Panc1 (cell line): ENCODE measurements around the gene NKX1-2. TPM values are rescaled to one million over a fixed set of nuclear protein-coding genes. Genes with fewer than 3 reads are reported as not detected.

Experiments used
- ATAC-seq: fragments of 200-7000 bp; cut with Tn5 transposase; 2 replicates; pipeline ENCODE4 v1.9.1; 2020; ENCODE audit warnings: mild to moderate bottlenecking, moderate library complexity
- BruUV-seq: library from RNA; stranded (reverse); fragments of 400-500 nt; replicated peaks from 2 replicates; lab custom pipeline; 2021; lab: Mats Ljungman, UMichigan
- CTCF ChIA-PET: fragments of 300-600 bp; sonication (Branson Sonifier 250); formaldehyde crosslinking; loops from one replicate; lab custom pipeline; 2022; ENCODE audit warnings: antibody characterized with exemption; lab: Charles Lee
- POLR2A ChIA-PET: fragments of 300-600 bp; sonication (Branson Sonifier 250); formaldehyde crosslinking; loops from one replicate; lab custom pipeline; 2022; ENCODE audit warnings: antibody characterized with exemption; lab: Charles Lee
- DNase-seq: peaks from one replicate; pipeline ENCODE4 v3.0.0-alpha.2; 2010; ENCODE audit warnings: low read depth, low spot score
- H3K27ac ChIP-seq: 2 replicates; pipeline ENCODE4 v1.5.1; 2011; ENCODE audit warnings: mild to moderate bottlenecking, low read length, inconsistent platforms
- H3K27me3 ChIP-seq: fragments of 200-500 bp; sonication (Bioruptor generic); 2 replicates; pipeline ENCODE4 v1.6.0; 2014; ENCODE audit warnings: low read length, inconsistent platforms; ENCODE audit not compliant: control insufficient read depth, insufficient read depth
- H3K36me3 ChIP-seq: fragments of 200-500 bp; sonication (Bioruptor generic); 2 replicates; pipeline ENCODE4 v1.5.1; 2014; ENCODE audit warnings: inconsistent platforms, mild to moderate bottlenecking, low read length, moderate library complexity; ENCODE audit not compliant: control insufficient read depth, insufficient read depth
- H3K4me1 ChIP-seq: 2 replicates; pipeline ENCODE4 v1.5.1; 2011; ENCODE audit warnings: inconsistent platforms, mild to moderate bottlenecking, low read length, moderate library complexity; ENCODE audit not compliant: control insufficient read depth, insufficient read depth
- H3K4me3 ChIP-seq, 2 experiments: 2 replicates each; pipeline ENCODE4 v1.5.1; 2011 to 2012; ENCODE audit warnings: low read depth in 2 of 2, low read length in 2 of 2, mild to moderate bottlenecking in 2 of 2, inconsistent platforms in 1 of 2, moderate library complexity in 1 of 2
- H3K9me3 ChIP-seq: fragments of 200-500 bp; sonication (Bioruptor generic); 2 replicates; pipeline ENCODE4 v1.5.1; 2014; ENCODE audit warnings: low read depth, mild to moderate bottlenecking, inconsistent platforms, low read length, moderate library complexity; ENCODE audit not compliant: control insufficient read depth, insufficient read depth
- CTCF ChIP-seq: fragments of 450-650 bp; IDR thresholded peaks from 2 replicates; pipeline ENCODE4 v1.5.1; 2017; ENCODE audit warnings: mild to moderate bottlenecking
- POLR2AphosphoS5 ChIP-seq: IDR thresholded peaks from 2 replicates; pipeline ENCODE4 v1.6.1; 2012; ENCODE audit warnings: mild to moderate bottlenecking, low read depth, low read length, moderate library complexity
- REST ChIP-seq, 2 experiments: IDR thresholded peaks; 2 replicates each; pipeline ENCODE4 v1.6.1; 2011 to 2012; ENCODE audit warnings: low read depth in 2 of 2, control low read depth in 1 of 2, low read length in 1 of 2, mild to moderate bottlenecking in 1 of 2, moderate library complexity in 1 of 2; ENCODE audit not compliant: insufficient read depth in 1 of 2
- SIN3A ChIP-seq: IDR thresholded peaks from 2 replicates; pipeline ENCODE4 v1.6.1; 2012; ENCODE audit warnings: low read depth, mild to moderate bottlenecking, low read length, moderate library complexity, borderline replicate concordance; ENCODE audit not compliant: insufficient read depth
- TCF7L2 ChIP-seq: IDR thresholded peaks from 2 replicates; pipeline ENCODE4 v1.6.1; 2011; ENCODE audit warnings: mild to moderate bottlenecking, low read depth, low read length, inconsistent platforms
- in situ Hi-C: cut with HindIII; loops from 2 replicates; pipeline ENCODE4 v1.10.0; 2016; ENCODE audit warnings: low sequenced_read_pairs, low pct_unique_long_range_greater_than_20kb
- intact Hi-C: fragments of 100-400 bp; cut with micrococcal nuclease; formaldehyde crosslinking; loops from one replicate; pipeline ENCODE4 v1.10.0; 2022; ENCODE audit not compliant: unreplicated experiment
- total RNA-seq: library from RNA; stranded (reverse); gene quantifications from one replicate; pipeline ENCODE4 v1.2.1, GENCODE V29; 2021; ENCODE audit not compliant: unreplicated experiment

Gene NKX1-2
- total RNA-seq, 1 experiment from 2014 or later = 0.15 TPM

DNA sequence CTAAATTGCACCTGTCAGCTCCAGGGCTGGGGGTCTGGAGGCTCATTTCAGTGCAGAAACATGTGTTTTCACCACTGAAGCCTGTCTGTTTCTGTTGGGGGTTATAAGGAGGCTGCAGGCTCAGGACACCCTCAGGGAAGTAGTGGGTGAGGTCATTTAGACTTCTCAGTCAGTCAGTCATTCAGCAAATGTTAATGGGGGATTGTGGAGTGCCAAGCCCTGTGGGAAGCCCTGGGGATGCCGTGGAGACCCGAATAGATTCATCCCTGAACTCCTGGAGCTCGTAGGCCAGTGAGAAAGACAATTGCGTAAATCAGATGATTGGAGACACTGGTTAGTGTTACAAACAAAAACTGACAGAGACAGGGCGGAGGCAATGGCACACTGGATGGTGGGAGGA lies 31.0 kb upstream of the NKX1-2 start:
- BruUV-seq = TSS peak; percentile 17
- ChIA-PET CTCF (no interaction called here), POLR2A (no interaction called here)
- Histone ChIP-seq H3K4me1 (peaks cover 3% of the 10 kb centered on the region; the same call in 1 of the 2 replicates), H3K4me3 (no peak overlapping the region), H3K9me3 (no peaks in the 10 kb centered on the region), H3K27ac (no peak overlapping the region), H3K36me3 (no peaks in the 10 kb centered on the region), H3K27me3 (no peaks in the 10 kb centered on the region)
- no peak for DNase-seq
- intact Hi-C loops = no loop called here
- in situ Hi-C loops = no loop called here
- TF ChIP-seq TCF7L2 (no peak), REST (IDR thresholded peaks at IDR 0.05; ENCODE audit: insufficient read depth in 1 of 2, low read depth in 2 of 2, low read length in 1 of 2) (no peak), POLR2AphosphoS5 (no peak), CTCF (no peak), SIN3A (no peak)
- ATAC-seq = no peak

- ChIA-PET POLR2A (no interaction called here), CTCF (no interaction called here)
- H3K9me3 ChIP-seq = no peaks in the 10 kb centered on the region
- in situ Hi-C loops (no loop called here), intact Hi-C loops (no loop called here)
- TF ChIP-seq TCF7L2 = no peak
- no peak for TF ChIP-seq REST (IDR thresholded peaks at IDR 0.05; ENCODE audit: insufficient read depth in 1 of 2, low read depth in 2 of 2, low read length in 1 of 2)
- no peak for TF ChIP-seq SIN3A
- TF ChIP-seq CTCF = no peak
- no peak for TF ChIP-seq POLR2AphosphoS5
- DNase-seq (no peak), ATAC-seq (no peak)
- BruUV-seq = no TSS peak
- H3K36me3 ChIP-seq = no peaks in the 10 kb centered on the region
- H3K27me3 ChIP-seq = no peaks in the 10 kb centered on the region
- peaks cover 3% of the 10 kb centered on the region; the same call in 1 of the 2 replicates for H3K4me1 ChIP-seq
- H3K27ac ChIP-seq = no peak overlapping the region
- H3K4me3 ChIP-seq = no peak overlapping the region
Observed at GRCh38 chr10:124478515-124478914, 28.7 kb upstream of the NKX1-2 start.
